ENCODE data around the gene RUBCNL. TPM values are rescaled to one million over a fixed set of nuclear protein-coding genes. Genes with fewer than 3 reads are reported as not detected.

RUBCNL gene
- total and polyA plus RNA-seq, 2 donors (not counting 3 experiments of a cell fraction or from before 2014, with no cell fraction given): not detected

DNA sequence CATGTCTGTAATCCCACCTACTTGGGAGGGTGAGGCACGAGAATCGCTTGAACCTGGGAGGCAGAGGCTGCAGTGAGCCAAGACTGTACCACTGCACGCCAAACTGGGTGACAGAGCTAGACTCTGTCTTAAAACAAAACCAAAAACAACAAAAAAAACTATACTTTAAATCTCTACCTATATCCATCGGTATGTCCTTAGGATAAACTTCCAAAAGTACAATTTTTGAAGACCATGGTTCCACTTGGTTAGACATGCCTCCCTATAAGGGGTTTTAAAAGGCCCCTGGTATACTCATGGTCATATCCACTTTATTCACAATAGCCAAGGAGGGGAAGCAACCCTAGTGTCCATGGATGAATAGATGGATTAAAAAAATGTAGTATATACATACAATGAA lies 39.8 kb downstream of the RUBCNL start:
- H3K79me2 ChIP-seq (ENCODE audit: control insufficient read depth, insufficient read depth, low read length): no peaks in the 10 kb centered on the region
- H3K27me3 ChIP-seq (ENCODE audit: control insufficient read depth in 2 of 2, insufficient read depth in 2 of 2, low read length in 2 of 2): no peaks in the 10 kb centered on the region
- no peak overlapping the region for H3K4me2 ChIP-seq (ENCODE audit: insufficient read depth, low read length)
- H2AFZ ChIP-seq (ENCODE audit: low read depth, low read length): no peak overlapping the region
- H3K9ac ChIP-seq (replicated peaks; ENCODE audit: extremely low read depth, insufficient read depth, low read length): no peak overlapping the region
- H3K36me3 ChIP-seq (ENCODE audit: control insufficient read depth in 2 of 2, extremely low read depth in 1 of 2, insufficient read depth in 2 of 2, low read length in 2 of 2): no peaks in the 10 kb centered on the region
- no peaks in the 10 kb centered on the region for H3K9me3 ChIP-seq (replicated peaks; ENCODE audit: control insufficient read depth, insufficient read depth, low read length)
- TF ChIP-seq POLR2A (IDR thresholded peaks at IDR 0.05; ENCODE audit: low read depth, low read length) (no peak), MYC (IDR thresholded peaks at IDR 0.05; ENCODE audit: low read depth, low read length) (no peak), FOS (IDR thresholded peaks at IDR 0.05; ENCODE audit: borderline replicate concordance, insufficient read depth, low read length) (no peak), EZH2 (IDR thresholded peaks at IDR 0.05; ENCODE audit: borderline replicate concordance, low read depth, low read length, severe bottlenecking) (no peak), JUN (IDR thresholded peaks at IDR 0.05; ENCODE audit: borderline replicate concordance, insufficient read depth, insufficient read length, low read depth) (no peak)
- TF ChIP-seq, protein P1, sequence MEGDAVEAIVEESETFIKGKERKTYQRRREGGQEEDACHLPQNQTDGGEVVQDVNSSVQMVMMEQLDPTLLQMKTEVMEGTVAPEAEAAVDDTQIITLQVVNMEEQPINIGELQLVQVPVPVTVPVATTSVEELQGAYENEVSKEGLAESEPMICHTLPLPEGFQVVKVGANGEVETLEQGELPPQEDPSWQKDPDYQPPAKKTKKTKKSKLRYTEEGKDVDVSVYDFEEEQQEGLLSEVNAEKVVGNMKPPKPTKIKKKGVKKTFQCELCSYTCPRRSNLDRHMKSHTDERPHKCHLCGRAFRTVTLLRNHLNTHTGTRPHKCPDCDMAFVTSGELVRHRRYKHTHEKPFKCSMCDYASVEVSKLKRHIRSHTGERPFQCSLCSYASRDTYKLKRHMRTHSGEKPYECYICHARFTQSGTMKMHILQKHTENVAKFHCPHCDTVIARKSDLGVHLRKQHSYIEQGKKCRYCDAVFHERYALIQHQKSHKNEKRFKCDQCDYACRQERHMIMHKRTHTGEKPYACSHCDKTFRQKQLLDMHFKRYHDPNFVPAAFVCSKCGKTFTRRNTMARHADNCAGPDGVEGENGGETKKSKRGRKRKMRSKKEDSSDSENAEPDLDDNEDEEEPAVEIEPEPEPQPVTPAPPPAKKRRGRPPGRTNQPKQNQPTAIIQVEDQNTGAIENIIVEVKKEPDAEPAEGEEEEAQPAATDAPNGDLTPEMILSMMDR (IDR thresholded peaks at IDR 0.05; ENCODE audit: extremely low read depth in 1 of 2, insufficient read depth in 1 of 2, low read depth in 1 of 2, low read length in 2 of 2): no peak
- dilution Hi-C loops (cut with MboI; ENCODE audit: extremely low pct_ligation_motif_present, low sequenced_read_pairs) (no loop called here), intact Hi-C loops (cut with micrococcal nuclease) (no loop called here)
- DNase-seq (ENCODE audit: low read depth, low spot score) (no peak), FAIRE-seq (no peak)
- H3K27ac ChIP-seq (ENCODE audit: insufficient read depth, low read depth, low read length): no peak overlapping the region
- no peaks in the 10 kb centered on the region for H3K9me1 ChIP-seq (replicated peaks; ENCODE audit: control insufficient read depth, extremely low read depth, insufficient read depth, low read length)
- H3K4me3 ChIP-seq (replicated peaks in 1 of 3; ENCODE audit: insufficient read depth in 1 of 3, low read depth in 1 of 3, low read length in 3 of 3): no peak overlapping the region
- H4K20me1 ChIP-seq (replicated peaks; ENCODE audit: control insufficient read depth, extremely low read depth, insufficient read depth, low read length): no peaks in the 10 kb centered on the region
- no peaks in the 10 kb centered on the region for H3K4me1 ChIP-seq (ENCODE audit: control insufficient read depth, extremely low read depth, insufficient read depth, low read length)
- CTCF ChIA-PET: no interaction called here
- no TSS peak for BruUV-seq (replicated peaks)
- POLR2A ChIA-PET: no interaction called here

DNA sequence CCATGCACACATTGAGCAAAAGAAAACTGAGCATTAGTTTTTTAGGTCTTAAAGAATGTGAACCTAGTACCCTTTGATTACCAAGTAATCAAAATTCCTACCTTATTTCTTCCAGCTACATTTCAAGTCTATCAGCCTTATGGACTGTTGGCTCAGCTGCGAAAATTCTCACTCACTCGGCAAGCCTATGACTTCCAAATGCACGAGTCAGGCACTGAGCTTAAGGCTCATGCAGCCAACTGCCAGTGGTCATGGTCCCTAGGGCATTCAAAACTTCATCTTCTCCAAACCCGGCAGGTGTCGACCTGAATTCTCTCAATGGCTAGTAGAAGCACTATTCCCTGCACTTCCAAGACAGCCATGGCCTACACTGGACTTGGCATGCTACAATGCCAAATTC lies 41.2 kb downstream of the RUBCNL start:
- H3K27ac ChIP-seq (ENCODE audit: insufficient read depth, low read depth, low read length): no peak overlapping the region
- H3K4me1 ChIP-seq (ENCODE audit: control insufficient read depth, extremely low read depth, insufficient read depth, low read length): no peaks in the 10 kb centered on the region
- no peaks in the 10 kb centered on the region for H3K9me1 ChIP-seq (replicated peaks; ENCODE audit: control insufficient read depth, extremely low read depth, insufficient read depth, low read length)
- H3K79me2 ChIP-seq (ENCODE audit: control insufficient read depth, insufficient read depth, low read length): no peaks in the 10 kb centered on the region
- H3K36me3 ChIP-seq (ENCODE audit: control insufficient read depth in 2 of 2, extremely low read depth in 1 of 2, insufficient read depth in 2 of 2, low read length in 2 of 2): no peaks in the 10 kb centered on the region
- ChIA-PET POLR2A (no interaction called here), CTCF (no interaction called here)
- no peaks in the 10 kb centered on the region for H4K20me1 ChIP-seq (replicated peaks; ENCODE audit: control insufficient read depth, extremely low read depth, insufficient read depth, low read length)
- H3K4me2 ChIP-seq (ENCODE audit: insufficient read depth, low read length): no peak overlapping the region
- no peak overlapping the region for H3K4me3 ChIP-seq (replicated peaks in 1 of 3; ENCODE audit: insufficient read depth in 1 of 3, low read depth in 1 of 3, low read length in 3 of 3)
- no peak for FAIRE-seq
- H2AFZ ChIP-seq (ENCODE audit: low read depth, low read length): no peak overlapping the region
- H3K27me3 ChIP-seq (ENCODE audit: control insufficient read depth in 2 of 2, insufficient read depth in 2 of 2, low read length in 2 of 2): no peaks in the 10 kb centered on the region
- H3K9me3 ChIP-seq (replicated peaks; ENCODE audit: control insufficient read depth, insufficient read depth, low read length): no peaks in the 10 kb centered on the region
- dilution Hi-C loops (cut with MboI; ENCODE audit: extremely low pct_ligation_motif_present, low sequenced_read_pairs): no loop called here
- H3K9ac ChIP-seq (replicated peaks; ENCODE audit: extremely low read depth, insufficient read depth, low read length): no peak overlapping the region
- TF ChIP-seq MYC (IDR thresholded peaks at IDR 0.05; ENCODE audit: low read depth, low read length) (no peak), JUN (IDR thresholded peaks at IDR 0.05; ENCODE audit: borderline replicate concordance, insufficient read depth, insufficient read length, low read depth) (no peak), POLR2AphosphoS5 (IDR thresholded peaks at IDR 0.05; ENCODE audit: insufficient read depth, low read depth, low read length) (no peak)
- TF ChIP-seq, protein P1 (IDR thresholded peaks at IDR 0.05; ENCODE audit: extremely low read depth in 1 of 2, insufficient read depth in 1 of 2, low read depth in 1 of 2, low read length in 2 of 2): no peak
- intact Hi-C loops (cut with micrococcal nuclease): no loop called here
- BruUV-seq (replicated peaks): no TSS peak
- no peak for DNase-seq (ENCODE audit: low read depth, low spot score)
